Left kidney (tissue), 1 donor: ENCODE measurements around the gene SCRN3. TPM values are rescaled to one million over a fixed set of nuclear protein-coding genes. Genes with fewer than 3 reads are reported as not detected.

ENCODE experiments used
- polyA plus RNA-seq: library from polyadenylated mRNA; unstranded; fragments of 120-200 nt; gene quantifications from one replicate; pipeline ENCODE4 v1.2.1, GENCODE V29; 2013; ENCODE audit not compliant: insufficient read length

SCRN3 gene
- polyA plus RNA-seq, 1 donor: 36.7 TPM

Other genes starting within 250 kb of the SCRN3 start
- 159 TPM for gene OLA1, start 147.2 kb upstream of the SCRN3 start, polyA plus RNA-seq
- gene SP9, start 60.8 kb upstream of the SCRN3 start, polyA plus RNA-seq: not detected
- gene GPR155, start 91.3 kb downstream of the SCRN3 start, polyA plus RNA-seq: 12.4 TPM
- gene WIPF1, start 202.1 kb downstream of the SCRN3 start, polyA plus RNA-seq: 26.8 TPM